ENCODE results near the gene FTO.
A peak's percentile ranks its signal among the peaks of the same experiment; 100 is the strongest.

FTO gene

DNA sequence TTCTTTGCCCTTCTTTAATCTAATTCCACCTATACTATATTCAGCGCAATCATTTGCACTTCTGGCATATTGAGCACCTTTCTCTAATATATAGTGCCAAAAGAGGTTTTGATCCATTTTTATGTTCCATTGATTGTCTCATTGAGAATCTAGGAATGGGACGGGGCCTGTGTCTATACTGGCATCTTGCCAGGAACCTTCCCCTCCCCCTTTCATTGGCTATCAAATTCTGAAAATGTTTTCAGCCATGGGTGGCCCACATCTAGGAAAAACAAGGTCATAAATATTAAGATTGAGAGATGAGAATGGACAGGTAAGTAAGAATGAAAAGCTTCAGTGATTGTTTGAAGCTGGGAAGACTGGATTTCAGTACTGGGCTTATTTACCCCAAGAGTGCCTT, 159.9 kb downstream of the FTO start:
- Histone ChIP-seq H3K4me3 (ENCODE audit: low read depth, low read length) (no peak overlapping the region), H3K36me3 (replicated peaks) (no peaks in the 10 kb centered on the region), H3K27ac (no peak overlapping the region), H3K27me3 (replicated peaks) (no peaks in the 10 kb centered on the region)
- in situ Hi-C loops (cut with HindIII; ENCODE audit: low pct_ligation_motif_present, low sequenced_read_pairs), result no loop called here
- TF ChIP-seq, protein P1, sequence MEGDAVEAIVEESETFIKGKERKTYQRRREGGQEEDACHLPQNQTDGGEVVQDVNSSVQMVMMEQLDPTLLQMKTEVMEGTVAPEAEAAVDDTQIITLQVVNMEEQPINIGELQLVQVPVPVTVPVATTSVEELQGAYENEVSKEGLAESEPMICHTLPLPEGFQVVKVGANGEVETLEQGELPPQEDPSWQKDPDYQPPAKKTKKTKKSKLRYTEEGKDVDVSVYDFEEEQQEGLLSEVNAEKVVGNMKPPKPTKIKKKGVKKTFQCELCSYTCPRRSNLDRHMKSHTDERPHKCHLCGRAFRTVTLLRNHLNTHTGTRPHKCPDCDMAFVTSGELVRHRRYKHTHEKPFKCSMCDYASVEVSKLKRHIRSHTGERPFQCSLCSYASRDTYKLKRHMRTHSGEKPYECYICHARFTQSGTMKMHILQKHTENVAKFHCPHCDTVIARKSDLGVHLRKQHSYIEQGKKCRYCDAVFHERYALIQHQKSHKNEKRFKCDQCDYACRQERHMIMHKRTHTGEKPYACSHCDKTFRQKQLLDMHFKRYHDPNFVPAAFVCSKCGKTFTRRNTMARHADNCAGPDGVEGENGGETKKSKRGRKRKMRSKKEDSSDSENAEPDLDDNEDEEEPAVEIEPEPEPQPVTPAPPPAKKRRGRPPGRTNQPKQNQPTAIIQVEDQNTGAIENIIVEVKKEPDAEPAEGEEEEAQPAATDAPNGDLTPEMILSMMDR (IDR thresholded peaks at IDR 0.05; ENCODE audit: low read depth, low read length, missing control alignments), result no peak
- no peak for DNase-seq

DNA sequence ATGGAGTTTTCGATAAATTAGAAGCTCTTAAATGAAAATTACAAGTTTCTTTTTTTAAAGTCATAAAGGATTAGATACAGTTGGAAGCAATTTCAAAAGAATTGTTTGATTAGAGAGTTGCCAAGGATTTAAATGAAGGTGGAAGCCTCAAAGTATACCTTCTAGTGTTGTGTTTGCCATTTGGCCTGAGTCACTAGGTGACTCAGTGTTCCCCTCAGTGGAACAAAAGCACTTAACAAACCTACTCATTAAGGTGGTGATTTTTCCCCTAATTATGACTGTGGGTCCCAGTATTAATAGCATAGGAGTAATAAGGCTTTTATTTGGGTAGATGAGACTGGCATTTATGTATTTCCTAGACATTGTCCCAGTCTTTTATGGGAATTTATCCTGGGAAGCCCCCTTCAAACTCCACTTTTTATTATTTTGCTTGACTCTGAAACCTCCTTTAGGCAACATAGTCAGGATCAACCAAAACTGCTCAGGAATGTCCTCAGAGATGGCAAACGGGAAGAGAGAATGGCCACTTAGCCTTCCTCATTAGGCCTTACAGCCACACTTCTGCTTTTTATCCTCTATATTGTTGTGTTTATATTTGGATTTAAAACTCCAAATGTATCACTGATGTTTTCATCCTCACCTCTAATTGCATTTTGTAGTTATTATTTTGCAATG, 161.0 kb downstream of the FTO start:
- in situ Hi-C loops (cut with HindIII; ENCODE audit: low pct_ligation_motif_present, low sequenced_read_pairs), result no loop called here
- Histone ChIP-seq H3K36me3 (replicated peaks) (no peaks in the 10 kb centered on the region), H3K27me3 (replicated peaks) (no peaks in the 10 kb centered on the region), H3K4me3 (ENCODE audit: low read depth, low read length) (no peak overlapping the region), H3K27ac (peak overlapping the region; percentile 3)
- DNase-seq, result no peak
- TF ChIP-seq, protein P1 (IDR thresholded peaks at IDR 0.05; ENCODE audit: low read depth, low read length, missing control alignments), result no peak

- H3K4me3 ChIP-seq (ENCODE audit: low read depth, low read length), result no peak overlapping the region
- TF ChIP-seq, protein P1 (IDR thresholded peaks at IDR 0.05; ENCODE audit: low read depth, low read length, missing control alignments), result no peak
- peak overlapping the region; percentile 3 for H3K27ac ChIP-seq
These were observed 161.5 kb downstream of the FTO start for GRCh38 chr16:53865494-53865863.

DNA sequence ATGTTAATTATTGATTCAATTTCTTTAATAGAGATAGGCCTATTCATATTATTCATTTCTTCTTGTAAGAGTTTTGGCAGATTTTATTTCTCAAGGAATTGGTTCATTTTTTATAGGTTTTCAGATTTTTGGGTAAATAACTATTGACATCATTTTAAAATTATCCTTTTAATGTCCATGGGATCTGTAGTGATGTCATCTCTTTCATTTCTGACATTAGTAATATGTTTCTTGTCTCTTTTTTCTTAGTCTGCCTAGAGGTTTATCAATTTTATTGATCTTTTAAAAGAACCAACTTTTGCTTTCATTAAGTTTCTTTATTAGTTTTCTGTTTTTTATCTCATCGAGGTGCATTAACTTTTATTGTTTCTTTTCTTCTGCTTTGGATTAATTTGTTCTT, 162.6 kb downstream of the FTO start:
- H3K36me3 ChIP-seq (replicated peaks), result no peaks in the 10 kb centered on the region
- TF ChIP-seq, protein P1 (IDR thresholded peaks at IDR 0.05; ENCODE audit: low read depth, low read length, missing control alignments), result no peak
- in situ Hi-C loops (cut with HindIII; ENCODE audit: low pct_ligation_motif_present, low sequenced_read_pairs), result no loop called here
- H3K27ac ChIP-seq, result no peak overlapping the region
- no peaks in the 10 kb centered on the region for H3K27me3 ChIP-seq (replicated peaks)
- H3K4me3 ChIP-seq (ENCODE audit: low read depth, low read length), result no peak overlapping the region
- DNase-seq, result no peak

More at GRCh38 chr16:53865494-53865863, 161.5 kb downstream of the FTO start:
- in situ Hi-C loops (cut with HindIII; ENCODE audit: low pct_ligation_motif_present, low sequenced_read_pairs), result no loop called here
- no peaks in the 10 kb centered on the region for H3K27me3 ChIP-seq (replicated peaks)
- peak; percentile 34 for DNase-seq
- no peaks in the 10 kb centered on the region for H3K36me3 ChIP-seq (replicated peaks)

DNA sequence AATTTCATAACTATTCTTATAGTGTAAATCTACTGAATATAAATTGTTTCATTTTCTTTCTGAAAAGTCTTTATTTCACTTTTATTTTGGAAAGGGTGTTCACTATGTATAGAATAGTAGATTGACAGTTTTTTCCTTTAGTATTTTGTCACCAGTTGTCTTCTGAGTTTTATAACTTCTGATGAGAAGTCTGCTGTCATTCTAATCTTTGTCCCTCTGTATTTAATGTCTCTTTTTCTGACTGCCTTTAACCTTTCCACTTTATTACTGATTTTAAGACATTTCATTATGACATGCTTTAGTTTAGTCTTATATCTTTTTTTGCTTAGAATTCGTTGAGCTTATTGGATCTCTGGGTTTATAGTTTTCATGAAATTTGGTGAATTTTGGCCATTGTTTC, 166.9 kb downstream of the FTO start:
- in situ Hi-C loops (cut with HindIII; ENCODE audit: low pct_ligation_motif_present, low sequenced_read_pairs), result no loop called here
- no peaks in the 10 kb centered on the region for H3K36me3 ChIP-seq (replicated peaks)
- no peak for DNase-seq
- no peak overlapping the region for H3K27ac ChIP-seq
- TF ChIP-seq, protein P1 (IDR thresholded peaks at IDR 0.05; ENCODE audit: low read depth, low read length, missing control alignments), result no peak
- H3K4me3 ChIP-seq (ENCODE audit: low read depth, low read length), result no peak overlapping the region
- no peaks in the 10 kb centered on the region for H3K27me3 ChIP-seq (replicated peaks)

All from brain microvascular endothelial cell (primary cell).